DND-41 (cell line): Measurements from ENCODE around the gene DYDC1.

ENCODE experiments used
- ATAC-seq: fragments of 200-7000 bp; cut with Tn5 transposase; 3 replicates; pipeline ENCODE4 v1.9.1; 2021; ENCODE audit warnings: low read depth; ENCODE audit not compliant: insufficient read depth
- DNase-seq: peaks from one replicate; pipeline ENCODE4 v3.0.0-alpha.2; 2020
- H2AFZ ChIP-seq: 2 replicates; pipeline ENCODE4 v1.6.0; 2012; ENCODE audit warnings: low read depth, low read length
- H3K27ac ChIP-seq: 2 replicates; pipeline ENCODE4 v1.5.1; 2012; ENCODE audit warnings: low read length, inconsistent platforms
- H3K27me3 ChIP-seq: fragments of 200-600 bp; sonication (generic); 2 replicates; pipeline ENCODE4 v1.6.0; 2012; ENCODE audit warnings: low read length, mild to moderate bottlenecking, inconsistent platforms; ENCODE audit not compliant: insufficient read depth, poor library complexity
- H3K36me3 ChIP-seq: 2 replicates; pipeline ENCODE4 v1.5.1; 2012; ENCODE audit warnings: low read length, inconsistent platforms; ENCODE audit not compliant: insufficient read depth
- H3K4me1 ChIP-seq: 2 replicates; pipeline ENCODE4 v1.5.1; 2012; ENCODE audit warnings: mild to moderate bottlenecking, low read length; ENCODE audit not compliant: insufficient read depth
- H3K4me2 ChIP-seq: 2 replicates; pipeline ENCODE4 v1.6.0; 2012; ENCODE audit warnings: mild to moderate bottlenecking, moderate library complexity, low read length, inconsistent platforms; ENCODE audit not compliant: insufficient read depth
- H3K4me3 ChIP-seq, 2 experiments: fragments of 200-600 bp in 1 of 2; shearing (Covaris generic) in 1 of 2; 2 replicates each; pipeline ENCODE4 v1.5.1; 2012 to 2016; ENCODE audit warnings: inconsistent platforms in 2 of 2, low read length in 2 of 2, mild to moderate bottlenecking in 2 of 2, low read depth in 1 of 2, moderate library complexity in 1 of 2
- H3K79me2 ChIP-seq: 2 replicates; pipeline ENCODE4 v1.6.0; 2012; ENCODE audit warnings: low read length, inconsistent platforms; ENCODE audit not compliant: insufficient read depth
- H3K9ac ChIP-seq: 2 replicates; pipeline ENCODE4 v1.6.0; 2012; ENCODE audit warnings: low read depth, mild to moderate bottlenecking, inconsistent platforms, low read length, moderate library complexity
- H3K9me3 ChIP-seq: 2 replicates; pipeline ENCODE4 v1.5.1; 2012; ENCODE audit warnings: low read length, moderate library complexity, mild to moderate bottlenecking, inconsistent platforms; ENCODE audit not compliant: insufficient read depth, severe bottlenecking
- H4K20me1 ChIP-seq: 2 replicates; pipeline ENCODE4 v1.6.0; 2012; ENCODE audit warnings: low read length; ENCODE audit not compliant: insufficient read depth
- CTCF ChIP-seq: IDR thresholded peaks from 2 replicates; pipeline ENCODE4 v1.5.1; 2012; ENCODE audit warnings: borderline replicate concordance, low read length, moderate library complexity, mild to moderate bottlenecking; ENCODE audit not compliant: poor library complexity, severe bottlenecking; ENCODE audit errors: extremely low read depth
- EZH2 ChIP-seq: IDR thresholded peaks from 3 replicates; pipeline ENCODE4 v1.6.1; 2012; ENCODE audit warnings: borderline replicate concordance, low read depth, mild to moderate bottlenecking, moderate library complexity, low read length, inconsistent platforms; ENCODE audit not compliant: severe bottlenecking

The DYDC1 gene

GRCh38 chr10:80400136-80400804, 43.7 kb upstream of the DYDC1 start:
- Histone ChIP-seq H3K79me2 (no peaks in the 10 kb centered on the region), H3K36me3 (no peaks in the 10 kb centered on the region), H3K9me3 (no peaks in the 10 kb centered on the region), H4K20me1 (no peaks in the 10 kb centered on the region), H2AFZ (no peak overlapping the region), H3K4me2 (no peak overlapping the region), H3K27me3 (peaks cover 3% of the 10 kb centered on the region), H3K9ac (no peak overlapping the region), H3K4me1 (no peaks in the 10 kb centered on the region), H3K27ac (no peak overlapping the region), H3K4me3 (no peak overlapping the region)
- no peak for TF ChIP-seq EZH2
- no peak for DNase-seq
- no peak for ATAC-seq

GRCh38 chr10:80397014-80397413, 40.5 kb upstream of the DYDC1 start:
- no peak overlapping the region for H2AFZ ChIP-seq
- no peaks in the 10 kb centered on the region for H3K4me1 ChIP-seq
- H3K4me2 ChIP-seq, result no peak overlapping the region
- no peaks in the 10 kb centered on the region for H3K79me2 ChIP-seq
- H4K20me1 ChIP-seq, result no peaks in the 10 kb centered on the region
- H3K9ac ChIP-seq, result no peak overlapping the region
- H3K36me3 ChIP-seq, result no peaks in the 10 kb centered on the region
- H3K9me3 ChIP-seq, result no peaks in the 10 kb centered on the region
- peaks cover 3% of the 10 kb centered on the region for H3K27me3 ChIP-seq
- TF ChIP-seq EZH2 (no peak), CTCF (no peak)
- no peak for DNase-seq
- no peak overlapping the region for H3K4me3 ChIP-seq
- no peak overlapping the region for H3K27ac ChIP-seq
- no peak for ATAC-seq

GRCh38 chr10:80394358-80394916, 37.9 kb upstream of the DYDC1 start:
- H3K36me3 ChIP-seq, result no peaks in the 10 kb centered on the region
- no peaks in the 10 kb centered on the region for H3K79me2 ChIP-seq
- TF ChIP-seq CTCF (no peak), EZH2 (no peak)
- no peak for ATAC-seq
- no peak for DNase-seq
- H3K4me2 ChIP-seq, result no peak overlapping the region
- no peaks in the 10 kb centered on the region for H4K20me1 ChIP-seq
- no peak overlapping the region for H3K4me3 ChIP-seq
- H3K9ac ChIP-seq, result no peak overlapping the region
- H3K9me3 ChIP-seq, result no peaks in the 10 kb centered on the region
- no peak overlapping the region for H3K27ac ChIP-seq
- no peak overlapping the region for H2AFZ ChIP-seq
- H3K4me1 ChIP-seq, result no peaks in the 10 kb centered on the region
- peaks cover 3% of the 10 kb centered on the region for H3K27me3 ChIP-seq

- no peak for DNase-seq
Measured at GRCh38 chr10:80392250-80392649, 35.7 kb upstream of the DYDC1 start.

More at GRCh38 chr10:80392250-80392649, 35.7 kb upstream of the DYDC1 start:
- ATAC-seq, result no peak
- no peaks in the 10 kb centered on the region for H4K20me1 ChIP-seq
- H3K27ac ChIP-seq, result no peak overlapping the region
- H3K4me2 ChIP-seq, result no peak overlapping the region
- TF ChIP-seq EZH2, result no peak
- TF ChIP-seq CTCF, result no peak
- H3K36me3 ChIP-seq, result no peaks in the 10 kb centered on the region
- H3K27me3 ChIP-seq, result peaks cover 3% of the 10 kb centered on the region
- H3K4me3 ChIP-seq, result no peak overlapping the region
- H3K4me1 ChIP-seq, result no peaks in the 10 kb centered on the region
- no peak overlapping the region for H3K9ac ChIP-seq
- no peaks in the 10 kb centered on the region for H3K9me3 ChIP-seq
- H3K79me2 ChIP-seq, result no peaks in the 10 kb centered on the region
- no peak overlapping the region for H2AFZ ChIP-seq
